Fibroblast of villous mesenchyme (primary cell): ENCODE results near the gene ENO4. TPM values are rescaled to one million over a fixed set of nuclear protein-coding genes. Genes with fewer than 3 reads are reported as not detected.

Source experiments
- DNase-seq: peaks from one replicate; pipeline ENCODE4 v3.0.0-alpha.2; 2010; ENCODE audit warnings: low read depth
- H3K4me3 ChIP-seq: 2 replicates; pipeline ENCODE4 v1.5.1; 2011; ENCODE audit warnings: low read depth, mild to moderate bottlenecking, low read length
- CTCF ChIP-seq: IDR thresholded peaks from 2 replicates; pipeline ENCODE4 v1.5.1; 2012; ENCODE audit warnings: low read depth, mild to moderate bottlenecking, low read length; ENCODE audit not compliant: insufficient read depth
- total RNA-seq: library from RNA; depleted of rRNA; stranded (reverse); fragments of >200 nt; gene quantifications from 2 replicates; pipeline ENCODE4 v1.2.3, GENCODE V29; 2012

The ENO4 gene
- total RNA-seq, 1 donor = not detected

DNA sequence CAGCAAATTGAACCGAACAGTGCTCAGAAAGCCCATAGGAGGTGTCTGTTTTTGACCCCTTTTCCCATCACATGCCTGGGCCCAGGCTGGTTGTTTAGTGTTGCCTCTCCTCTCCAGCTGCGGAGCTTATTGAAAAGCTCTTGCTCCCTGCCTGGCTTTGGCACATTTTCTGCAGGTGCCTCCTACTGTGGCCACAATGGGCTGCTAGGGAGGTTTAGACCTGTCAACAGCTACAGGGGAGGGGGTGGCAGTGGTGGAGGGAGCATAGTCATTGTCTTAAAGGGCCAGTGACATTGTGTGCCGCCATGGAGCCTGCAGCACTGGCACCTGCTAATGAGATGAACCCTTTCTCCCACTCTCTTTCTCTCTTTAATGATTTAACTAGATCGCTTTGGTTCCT is 13.2 kb upstream of the ENO4 start:
- no peak for DNase-seq

DNA sequence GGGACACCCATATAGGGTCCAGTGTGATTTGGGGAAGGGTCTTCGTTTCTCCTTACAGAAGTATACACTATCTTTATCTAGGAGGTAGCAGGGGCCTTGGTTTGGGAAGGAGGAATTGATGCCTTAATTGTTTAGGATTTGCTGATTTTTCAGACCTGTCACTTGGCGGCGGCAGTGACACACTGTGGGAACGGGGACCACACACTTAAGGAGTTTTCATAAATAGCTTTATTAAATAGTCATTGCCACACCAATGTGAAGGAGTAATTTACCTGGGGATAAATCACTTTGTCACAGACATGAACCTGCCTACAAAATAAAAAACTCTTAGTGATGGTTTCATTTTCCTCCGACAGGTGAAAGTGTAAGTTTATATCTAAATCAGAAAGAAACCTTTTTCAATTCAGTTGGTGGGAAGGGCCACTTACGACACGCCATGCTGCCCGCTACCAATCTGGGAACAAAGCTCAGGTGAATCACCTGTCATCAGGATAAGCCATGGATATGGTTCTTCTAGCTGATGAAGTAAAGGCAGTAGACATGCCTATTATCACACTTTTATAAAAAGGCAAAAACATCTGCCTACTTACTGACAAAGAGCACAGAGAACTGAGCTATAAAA is 12.3 kb upstream of the ENO4 start:
- H3K4me3 ChIP-seq = no peak overlapping the region
- TF ChIP-seq CTCF = no peak
- peak; percentile 7 for DNase-seq

More for the DNA sequence above, 13.2 kb upstream of the ENO4 start:
- TF ChIP-seq CTCF = no peak
- H3K4me3 ChIP-seq = no peak overlapping the region

DNA sequence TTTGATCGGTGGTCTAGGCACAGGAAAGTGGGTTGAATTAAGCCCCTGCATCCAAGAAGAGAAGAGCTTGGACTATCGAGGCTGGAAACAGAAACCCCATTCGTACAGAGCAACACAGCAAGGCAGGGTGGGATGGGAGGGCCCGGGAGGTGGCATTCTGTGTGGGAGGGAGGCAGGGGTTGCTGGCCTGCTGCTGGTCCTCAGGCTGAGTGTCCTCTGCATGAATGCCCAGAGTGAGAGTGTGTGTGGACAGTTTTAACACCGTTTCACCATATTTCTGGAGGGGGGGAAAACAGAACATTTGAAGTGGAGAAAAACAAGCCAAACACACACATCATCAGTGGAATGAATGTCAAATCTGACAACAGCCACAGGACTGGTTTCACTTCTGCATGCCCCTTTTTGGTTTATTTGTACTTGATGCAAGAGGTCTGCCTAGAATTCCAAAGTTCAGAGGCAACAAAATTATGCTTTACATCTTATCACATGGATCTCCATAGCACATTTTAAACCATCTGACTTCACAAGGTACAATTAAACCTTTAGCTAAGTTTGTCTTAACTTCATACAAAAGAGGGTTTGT is 11.1 kb upstream of the ENO4 start:
- no peak for TF ChIP-seq CTCF
- no peak overlapping the region for H3K4me3 ChIP-seq
- DNase-seq = no peak

DNA sequence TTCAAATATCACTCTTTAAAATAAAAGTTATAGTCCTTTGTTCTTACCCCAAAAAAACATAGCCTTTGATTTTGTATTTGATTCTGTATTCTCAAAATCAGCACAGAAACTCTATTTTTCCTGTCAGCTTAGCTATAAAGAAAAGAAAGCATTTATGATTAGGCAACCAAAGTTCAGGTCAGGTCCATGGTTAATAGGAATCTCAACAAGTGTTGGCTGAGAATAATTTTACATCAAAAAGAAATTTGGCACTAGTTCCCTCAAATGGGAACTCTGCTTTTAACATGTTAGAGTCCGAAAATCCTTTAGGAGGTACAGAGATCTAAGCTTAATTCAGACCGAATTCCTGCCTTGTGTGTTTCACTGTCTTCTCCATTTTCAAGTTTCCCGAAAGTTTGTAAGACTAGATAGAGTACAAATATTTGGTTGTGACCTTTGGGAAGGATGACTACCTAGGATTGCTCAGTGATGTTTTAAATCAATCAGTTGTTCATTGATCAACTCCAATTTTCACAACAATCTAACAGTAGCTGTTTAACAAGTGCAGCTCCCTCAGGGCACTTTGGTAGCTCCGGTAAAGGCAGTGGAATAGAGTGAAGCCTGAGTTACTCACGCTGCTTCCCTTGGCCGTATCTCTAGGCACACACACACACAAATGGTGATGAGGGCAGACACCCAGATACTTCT is 8.8 kb upstream of the ENO4 start:
- no peak for TF ChIP-seq CTCF
- no peak overlapping the region for H3K4me3 ChIP-seq
- DNase-seq = no peak

GRCh38 chr10:116845823-116846222 is 3.5 kb upstream of the ENO4 start:
- no peak for TF ChIP-seq CTCF
- no peak for DNase-seq
- H3K4me3 ChIP-seq = no peak overlapping the region

DNA sequence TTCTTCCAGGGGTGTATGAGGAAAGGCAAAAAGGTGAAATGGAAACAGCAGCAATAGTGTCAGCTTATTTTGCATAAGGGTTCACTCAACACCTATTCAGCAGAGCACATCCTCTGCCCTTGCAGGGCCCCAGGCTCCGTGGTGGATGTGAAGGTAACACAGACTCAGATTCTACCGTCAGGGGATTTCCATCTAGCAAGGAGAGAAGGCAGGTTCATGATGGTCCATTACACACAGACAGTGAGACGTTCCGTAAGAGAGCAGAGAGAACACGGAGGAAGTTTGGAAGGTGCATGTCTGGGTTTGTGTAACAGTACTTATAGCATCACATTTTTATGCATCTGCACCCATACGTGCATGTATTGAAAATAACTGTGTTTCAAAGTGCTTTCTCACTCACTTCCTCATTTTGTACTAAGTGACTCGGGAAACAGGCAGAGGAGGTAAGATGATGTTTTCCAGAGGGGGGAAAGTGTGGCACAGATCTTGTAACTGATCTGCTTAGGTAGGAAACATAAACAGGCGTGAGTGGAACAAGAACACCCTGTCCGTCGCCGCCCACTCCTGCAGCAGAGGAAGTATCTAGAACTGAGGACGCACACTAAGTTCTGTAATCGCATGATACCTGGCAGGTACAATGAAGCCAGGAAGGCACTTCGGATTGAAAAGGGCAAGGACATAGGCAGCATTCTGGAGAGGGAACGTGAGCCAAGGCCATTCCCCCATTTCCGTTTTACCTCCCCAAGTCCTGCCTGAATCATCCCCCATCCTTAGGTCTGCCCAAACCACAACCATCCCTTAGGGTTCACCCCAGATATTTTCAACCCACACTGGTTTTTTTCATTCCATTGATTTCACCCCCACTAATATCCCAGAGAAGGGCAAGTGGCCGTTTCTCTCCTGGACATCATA is 1.0 kb upstream of the ENO4 start:
- DNase-seq = no peak
- no peak for TF ChIP-seq CTCF
- H3K4me3 ChIP-seq = peak overlapping the region; percentile 76
